Activated naive CD4-positive, alpha-beta T cell treated with anti-CD3 and anti-CD28 coated beads, Interleukin-2, amount 10 ng/mL, durations not matched to agents 7 days and 5 days (primary cell): ENCODE data around the gene JKAMP.
A peak's percentile ranks its signal among the peaks of the same experiment; 100 is the strongest.

Experiments
- CTCF ChIA-PET: fragments of 350-600 bp; sonication (Branson Sonifier 250); formaldehyde crosslinking; loops from one replicate; lab custom pipeline; 2021; ENCODE audit warnings: antibody characterized with exemption; lab: Charles Lee
- DNase-seq: peaks from one replicate; pipeline ENCODE4 v3.0.0-alpha.2; 2020
- H3K27ac Mint-ChIP-seq: one replicate; pipeline ENCODE4 v1.8.0; 2021; ENCODE audit warnings: mild to moderate bottlenecking, moderate library complexity, mixed read lengths
- H3K27me3 Mint-ChIP-seq: one replicate; pipeline ENCODE4 v1.8.0; 2021; ENCODE audit warnings: mild to moderate bottlenecking, mixed read lengths
- H3K36me3 Mint-ChIP-seq: one replicate; pipeline ENCODE4 v1.8.0; 2021; ENCODE audit warnings: mixed read lengths
- H3K4me1 Mint-ChIP-seq: one replicate; pipeline ENCODE4 v1.8.0; 2021; ENCODE audit warnings: mixed read lengths
- H3K4me3 Mint-ChIP-seq: one replicate; pipeline ENCODE4 v1.8.0; 2021; ENCODE audit warnings: mild to moderate bottlenecking, moderate library complexity, mixed read lengths
- H3K9me3 Mint-ChIP-seq: one replicate; pipeline ENCODE4 v1.8.0; 2021; ENCODE audit warnings: mixed read lengths

Gene JKAMP

DNA sequence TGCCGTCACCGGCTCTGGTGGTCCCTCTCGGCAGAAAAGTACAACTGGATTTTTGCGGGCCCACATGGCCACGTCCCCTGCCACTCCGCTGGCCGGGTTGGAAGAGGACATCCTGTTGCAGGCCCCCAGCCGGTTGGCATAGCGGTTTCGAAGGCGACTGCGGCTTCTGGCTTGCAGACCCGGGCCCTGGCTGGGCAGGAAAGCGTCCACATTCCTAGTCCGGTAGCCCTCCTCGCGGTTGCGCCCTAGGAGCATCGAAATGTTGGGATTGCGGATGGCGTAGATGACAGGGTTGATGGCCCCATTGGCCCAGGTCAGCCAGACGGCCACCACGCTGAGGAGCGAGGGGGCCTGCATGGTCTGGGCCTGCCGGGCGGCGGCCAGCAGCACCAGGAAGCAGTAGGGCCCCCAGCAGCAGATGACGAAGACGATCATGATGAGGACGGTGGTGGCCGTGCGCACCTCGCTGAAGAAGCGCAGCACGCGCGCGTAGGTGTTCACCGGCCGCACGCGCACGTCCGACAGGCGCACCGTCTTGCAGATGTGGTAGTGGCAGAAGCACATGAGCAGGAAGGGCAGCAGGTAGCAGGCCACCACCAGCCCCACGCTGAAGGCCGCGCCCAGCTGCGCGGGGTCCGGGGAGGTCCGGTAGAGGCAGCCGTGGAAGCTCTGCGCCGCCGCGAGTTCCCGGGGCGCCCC is 20.4 kb upstream of the JKAMP start:
- H3K27me3 Mint-ChIP-seq: peaks cover 19% of the 10 kb centered on the region
- H3K27ac Mint-ChIP-seq: no peak overlapping the region
- H3K4me3 Mint-ChIP-seq: peak overlapping the region; percentile 80
- peak; percentile 34 for DNase-seq
- peaks cover 13% of the 10 kb centered on the region for H3K4me1 Mint-ChIP-seq
- CTCF ChIA-PET: interaction anchor here (1.0 to 1.3 kb wide), 2 partner anchors 8 to 113 kb away, joined by 3 read pairs; no protein-coding TSS in a partner anchor
- no peaks in the 10 kb centered on the region for H3K9me3 Mint-ChIP-seq
- peaks cover 1% of the 10 kb centered on the region for H3K36me3 Mint-ChIP-seq

DNA sequence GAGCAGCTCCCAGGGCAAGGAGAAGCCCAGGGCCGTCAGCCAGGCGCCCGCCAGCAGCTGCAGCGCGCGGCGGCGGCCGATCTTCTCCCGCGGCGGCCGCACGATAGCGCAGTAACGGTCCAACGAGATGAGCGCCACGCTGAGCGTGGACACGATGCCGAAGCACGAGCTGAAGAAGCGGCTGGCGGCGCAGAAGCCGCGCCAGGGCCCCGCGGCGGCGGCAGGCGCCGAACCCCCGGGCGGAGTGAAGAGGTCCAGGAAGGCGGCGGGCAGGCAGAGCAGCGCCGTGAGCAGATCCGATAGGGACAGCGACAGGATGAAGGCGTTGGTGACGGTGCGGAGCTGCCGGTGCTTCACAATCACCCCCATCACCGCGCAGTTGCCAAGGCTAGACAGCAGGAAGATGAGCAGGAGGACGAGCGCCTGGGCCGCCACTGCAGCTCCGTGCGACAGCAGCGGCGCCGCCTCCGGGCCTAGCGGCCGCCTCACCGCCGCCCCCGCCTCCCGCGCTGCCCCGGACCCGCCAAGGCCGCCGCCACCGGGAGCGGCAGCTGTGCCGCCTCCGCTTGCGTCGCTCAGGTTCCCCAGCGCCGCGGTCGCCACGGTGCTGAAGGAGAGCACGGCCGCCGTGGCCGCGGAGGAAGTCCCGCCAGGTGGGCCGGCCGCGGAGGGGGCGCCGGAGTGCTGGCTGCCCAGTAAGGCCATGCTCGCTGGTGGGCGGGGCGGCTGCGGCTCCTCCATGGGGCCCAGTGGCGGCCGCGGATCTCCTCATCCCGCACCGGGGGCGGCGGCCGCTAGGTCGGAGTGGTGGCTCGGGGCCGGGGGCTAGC is 19.6 kb upstream of the JKAMP start:
- DNase-seq: peak; percentile 66
- Mint-ChIP-seq H3K27ac (no peak overlapping the region), H3K9me3 (no peaks in the 10 kb centered on the region), H3K27me3 (peaks cover 19% of the 10 kb centered on the region), H3K4me3 (peak overlapping the region; percentile 80), H3K4me1 (peaks cover 13% of the 10 kb centered on the region), H3K36me3 (peaks cover 1% of the 10 kb centered on the region)
- CTCF ChIA-PET: no interaction called here

DNA sequence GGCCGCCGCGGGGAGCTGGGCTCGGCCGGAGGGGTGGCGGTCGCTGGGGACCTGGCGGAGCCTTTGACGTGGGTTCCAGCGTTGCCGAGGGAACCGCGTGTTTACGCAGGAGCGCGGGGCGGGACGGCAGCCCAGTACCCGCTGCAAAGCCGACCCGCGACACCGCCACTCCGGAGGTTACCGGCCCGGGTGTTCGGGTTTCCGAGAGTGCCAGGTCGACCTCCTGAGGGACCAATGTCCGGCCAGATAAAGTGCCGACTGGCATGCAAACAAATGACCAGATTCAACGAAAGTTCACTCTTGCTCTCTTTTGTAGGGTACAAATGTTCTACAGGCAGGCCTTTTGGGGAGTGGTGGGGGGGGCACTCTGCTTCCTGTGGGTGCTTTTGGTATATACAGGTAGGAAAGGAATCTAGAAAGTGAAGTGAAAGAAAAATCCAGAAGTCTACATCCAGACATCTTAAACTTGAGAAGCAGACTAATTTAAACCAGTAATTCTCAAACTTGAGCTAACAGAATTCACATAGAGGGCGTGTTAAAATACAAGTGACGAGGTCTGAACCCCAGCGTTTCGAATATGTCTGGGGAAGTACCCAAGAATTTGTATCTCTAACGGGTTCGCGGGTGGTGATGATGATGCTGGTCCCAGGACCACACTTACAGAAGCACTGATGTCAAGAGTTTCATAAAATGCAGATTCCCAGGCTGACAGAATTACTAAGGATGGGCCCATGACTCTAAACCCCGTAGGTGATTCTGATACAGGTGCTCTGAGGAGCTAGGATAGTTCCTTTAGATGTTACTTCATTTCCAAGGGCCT is 18.8 kb upstream of the JKAMP start, which contains the start of gene GPR135:
Gene GPR135, minus strand, starts transcription at position 65 of the 820 bp plus-strand sequence. CDS start 154 bp downstream, outside the sequence.
- peaks cover 1% of the 10 kb centered on the region for H3K36me3 Mint-ChIP-seq
- peaks cover 13% of the 10 kb centered on the region for H3K4me1 Mint-ChIP-seq
- CTCF ChIA-PET: no interaction called here
- H3K27me3 Mint-ChIP-seq: peaks cover 19% of the 10 kb centered on the region
- DNase-seq: peak; percentile 41
- H3K27ac Mint-ChIP-seq: no peak within 1 kb of the TSS
- peak within 1 kb of the TSS; percentile 80 for H3K4me3 Mint-ChIP-seq
- H3K9me3 Mint-ChIP-seq: no peaks in the 10 kb centered on the region

DNA sequence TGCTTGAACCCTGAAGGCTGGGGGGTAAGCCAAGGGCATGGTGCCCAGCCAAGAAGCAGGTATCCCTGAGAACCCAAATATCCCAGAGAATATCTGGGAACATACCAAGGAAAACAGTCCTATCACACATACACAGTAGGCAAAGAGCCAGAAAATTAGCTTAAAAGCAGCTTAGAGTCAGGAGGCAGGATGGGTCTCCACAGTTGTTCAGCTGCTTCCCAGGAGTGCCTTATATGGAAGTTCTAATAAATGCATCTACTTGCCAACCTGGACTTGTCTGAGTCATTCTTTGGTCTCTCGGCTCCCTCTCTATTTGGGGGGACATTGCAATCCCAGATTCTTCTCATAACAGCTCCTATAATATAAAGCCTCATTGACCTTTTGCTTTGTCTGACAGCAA is 10.1 kb upstream of the JKAMP start:
- DNase-seq: no peak
- H3K27me3 Mint-ChIP-seq: no peaks in the 10 kb centered on the region
- no peak overlapping the region for H3K27ac Mint-ChIP-seq
- H3K4me1 Mint-ChIP-seq: peaks cover 3% of the 10 kb centered on the region
- peaks cover 20% of the 10 kb centered on the region for H3K36me3 Mint-ChIP-seq
- CTCF ChIA-PET: no interaction called here
- H3K4me3 Mint-ChIP-seq: no peak overlapping the region
- H3K9me3 Mint-ChIP-seq: no peaks in the 10 kb centered on the region

DNA sequence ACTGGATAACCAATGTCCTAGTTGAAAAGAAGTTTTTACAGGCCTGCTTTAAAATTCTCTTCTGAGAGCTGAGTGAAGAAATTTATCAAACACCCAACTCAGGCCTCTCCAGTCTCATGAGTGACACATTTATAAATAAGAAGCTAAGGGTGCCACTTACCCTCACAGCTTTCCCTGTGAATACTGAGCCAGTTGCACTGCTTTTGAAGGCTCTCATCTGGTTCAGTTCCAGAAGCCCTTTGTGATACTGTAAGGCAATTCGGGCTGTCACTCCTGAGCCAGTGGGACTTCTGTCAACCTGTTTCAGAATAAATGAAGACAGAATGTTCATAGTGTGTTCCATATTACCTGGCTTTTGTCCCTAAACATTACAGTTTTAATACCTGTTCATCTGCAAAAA is 8.6 kb upstream of the JKAMP start:
- Mint-ChIP-seq H3K4me1 (peaks cover 11% of the 10 kb centered on the region), H3K27ac (no peak overlapping the region), H3K9me3 (no peaks in the 10 kb centered on the region), H3K36me3 (peaks cover 20% of the 10 kb centered on the region), H3K4me3 (no peak overlapping the region), H3K27me3 (no peaks in the 10 kb centered on the region)
- DNase-seq: no peak
- CTCF ChIA-PET: no interaction called here

DNA sequence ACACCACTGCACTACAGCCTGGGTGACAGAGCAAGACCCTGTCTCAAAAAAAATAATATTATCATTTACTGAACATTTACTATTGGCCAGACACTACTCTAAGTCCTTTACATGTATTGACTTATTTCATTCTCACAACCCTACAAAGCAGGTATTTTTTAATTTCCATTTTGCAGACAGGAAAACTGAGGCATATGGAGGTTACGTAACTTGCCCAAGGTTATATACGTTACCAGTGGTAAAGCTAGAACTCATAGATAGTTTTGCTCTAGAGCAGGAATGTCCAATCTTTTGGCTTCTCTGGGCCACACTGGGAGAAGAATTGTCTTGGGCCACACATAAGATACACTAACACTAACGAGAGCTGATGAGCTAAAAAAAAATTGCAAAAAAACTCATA is 5.8 kb upstream of the JKAMP start:
- Mint-ChIP-seq H3K4me1 (peaks cover 39% of the 10 kb centered on the region), H3K9me3 (no peaks in the 10 kb centered on the region), H3K27ac (no peak overlapping the region), H3K4me3 (no peak overlapping the region), H3K27me3 (no peaks in the 10 kb centered on the region), H3K36me3 (peaks cover 14% of the 10 kb centered on the region)
- no peak for DNase-seq
- CTCF ChIA-PET: no interaction called here

DNA sequence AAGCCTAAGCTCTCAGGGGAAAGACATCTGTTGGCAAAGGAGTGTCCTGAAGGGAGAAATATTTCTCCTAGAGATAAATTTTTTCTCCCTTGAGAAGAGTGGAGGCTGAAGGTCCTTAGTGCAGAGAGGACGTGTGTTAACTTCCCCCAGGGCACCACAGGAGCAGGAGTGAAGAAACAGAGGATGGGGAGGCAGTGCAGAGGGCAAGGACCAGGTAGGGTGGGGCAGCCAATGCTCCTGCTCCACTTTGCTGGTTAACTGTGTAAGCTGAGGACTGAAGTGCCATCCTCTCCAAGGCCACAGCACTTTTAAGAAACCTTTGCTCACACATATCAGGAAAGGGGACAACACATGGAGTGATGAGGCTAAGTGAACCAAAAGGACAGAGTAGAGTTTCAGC is 4.2 kb upstream of the JKAMP start:
- Mint-ChIP-seq H3K36me3 (peaks cover 8% of the 10 kb centered on the region), H3K9me3 (no peaks in the 10 kb centered on the region), H3K27me3 (no peaks in the 10 kb centered on the region), H3K4me3 (no peak overlapping the region), H3K27ac (no peak overlapping the region), H3K4me1 (peaks cover 40% of the 10 kb centered on the region)
- DNase-seq: no peak
- CTCF ChIA-PET: no interaction called here

DNA sequence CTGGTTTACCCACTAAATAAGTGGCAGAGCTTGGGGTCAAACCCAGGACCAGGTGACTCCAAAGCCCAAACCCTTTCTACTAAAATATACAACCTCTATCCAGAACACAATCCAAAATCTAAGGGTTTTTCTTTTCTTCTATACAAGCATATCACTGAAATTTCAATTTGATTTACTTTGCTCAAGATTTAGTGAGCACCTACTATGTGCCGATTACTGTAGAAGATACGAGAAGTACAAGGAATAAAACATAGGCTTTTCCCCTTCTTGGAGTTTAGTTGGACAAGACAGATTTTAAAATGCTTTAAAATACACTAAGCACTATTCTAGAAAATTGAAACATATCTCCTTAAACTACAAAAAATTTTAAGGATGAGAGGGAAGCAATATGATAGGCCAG is 2.9 kb upstream of the JKAMP start:
- DNase-seq: no peak
- H3K36me3 Mint-ChIP-seq: peaks cover 8% of the 10 kb centered on the region
- CTCF ChIA-PET: no interaction called here
- H3K27me3 Mint-ChIP-seq: no peaks in the 10 kb centered on the region
- no peaks in the 10 kb centered on the region for H3K9me3 Mint-ChIP-seq
- H3K27ac Mint-ChIP-seq: no peak overlapping the region
- peaks cover 50% of the 10 kb centered on the region for H3K4me1 Mint-ChIP-seq
- no peak overlapping the region for H3K4me3 Mint-ChIP-seq

DNA sequence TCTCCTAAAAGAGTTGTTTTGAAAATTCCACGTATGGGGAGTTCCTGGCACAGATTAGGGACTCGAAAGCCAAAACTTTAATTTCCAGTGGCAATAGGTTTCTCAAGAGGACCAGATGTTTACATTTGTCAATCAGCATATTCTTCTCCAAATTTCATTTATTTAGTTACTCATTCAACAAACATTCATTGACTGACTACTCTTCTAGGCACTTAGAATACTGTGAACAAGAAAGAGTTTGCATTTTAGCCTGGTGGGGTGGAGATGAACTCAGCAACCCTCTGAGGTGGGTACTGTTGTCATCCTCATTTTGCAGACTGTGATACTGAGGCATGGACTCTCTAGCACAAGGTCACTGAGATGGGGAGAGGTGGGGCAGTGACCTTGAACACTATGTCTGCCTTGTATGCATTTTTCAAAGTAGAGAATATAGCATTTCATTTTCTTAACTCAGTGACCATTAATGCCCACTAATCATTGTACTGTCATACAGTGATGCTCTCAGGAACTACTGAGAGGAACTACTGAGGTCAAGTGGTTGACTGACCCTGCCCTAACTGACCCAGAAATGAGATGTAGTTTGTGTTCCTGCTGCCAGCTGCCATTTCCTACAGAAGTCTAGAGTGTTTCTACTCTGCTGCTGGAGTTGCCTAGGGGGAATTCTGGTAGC is 2.3 kb upstream of the JKAMP start:
- H3K4me3 Mint-ChIP-seq: peak overlapping the region; percentile 94
- no peak overlapping the region for H3K27ac Mint-ChIP-seq
- H3K27me3 Mint-ChIP-seq: no peaks in the 10 kb centered on the region
- CTCF ChIA-PET: interaction anchor here (1.5 kb wide), 1 partner anchor 25 kb away, joined by 4 read pairs; no protein-coding TSS in a partner anchor
- no peak for DNase-seq
- peaks cover 6% of the 10 kb centered on the region for H3K36me3 Mint-ChIP-seq
- no peaks in the 10 kb centered on the region for H3K9me3 Mint-ChIP-seq
- H3K4me1 Mint-ChIP-seq: peaks cover 48% of the 10 kb centered on the region

DNA sequence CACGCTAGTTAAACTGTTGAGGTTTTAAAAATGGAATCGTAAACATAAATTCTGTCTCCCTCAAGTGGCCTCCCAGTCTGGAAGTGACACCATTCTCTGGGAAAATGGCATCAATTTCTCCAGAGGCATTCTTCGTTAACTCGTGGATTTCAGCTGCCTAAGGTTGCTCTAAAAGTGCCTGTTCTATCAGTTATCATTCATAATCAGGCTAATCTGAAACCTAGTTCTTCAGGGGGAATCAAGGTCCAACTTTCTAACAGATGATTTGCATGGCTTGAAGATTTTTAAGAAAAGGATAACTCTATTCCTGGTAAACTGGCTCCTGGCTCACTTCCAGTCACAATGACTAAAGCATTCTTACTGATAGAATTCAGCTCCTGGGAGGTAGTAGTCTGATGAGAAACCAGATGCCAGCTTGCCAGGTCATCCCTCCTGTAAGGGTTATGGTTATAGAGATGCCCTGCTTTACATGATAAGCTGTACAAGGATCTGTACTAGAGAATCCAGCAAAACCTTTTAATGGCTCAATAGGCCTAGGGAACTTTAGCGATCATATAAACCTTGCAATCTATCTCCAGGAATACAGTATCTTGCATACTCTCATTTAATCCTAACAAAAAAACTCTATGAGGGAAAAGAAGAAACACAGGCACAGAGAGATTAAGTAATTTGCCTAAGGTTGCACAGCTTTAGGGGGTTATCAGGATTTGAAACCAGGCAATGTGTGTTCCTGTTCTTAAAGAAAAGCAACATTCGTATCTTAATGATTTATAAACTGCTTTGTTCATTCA is 1.6 kb upstream of the JKAMP start:
- Mint-ChIP-seq H3K4me3 (peak overlapping the region; percentile 94), H3K27me3 (no peaks in the 10 kb centered on the region), H3K27ac (peak overlapping the region; percentile 58), H3K36me3 (peaks cover 6% of the 10 kb centered on the region), H3K9me3 (no peaks in the 10 kb centered on the region), H3K4me1 (peaks cover 50% of the 10 kb centered on the region)
- CTCF ChIA-PET: interaction anchor here (1.4 to 1.5 kb wide), 2 partner anchors 12 to 25 kb away, joined by 3 to 4 read pairs; no protein-coding TSS in a partner anchor
- no peak for DNase-seq

DNA sequence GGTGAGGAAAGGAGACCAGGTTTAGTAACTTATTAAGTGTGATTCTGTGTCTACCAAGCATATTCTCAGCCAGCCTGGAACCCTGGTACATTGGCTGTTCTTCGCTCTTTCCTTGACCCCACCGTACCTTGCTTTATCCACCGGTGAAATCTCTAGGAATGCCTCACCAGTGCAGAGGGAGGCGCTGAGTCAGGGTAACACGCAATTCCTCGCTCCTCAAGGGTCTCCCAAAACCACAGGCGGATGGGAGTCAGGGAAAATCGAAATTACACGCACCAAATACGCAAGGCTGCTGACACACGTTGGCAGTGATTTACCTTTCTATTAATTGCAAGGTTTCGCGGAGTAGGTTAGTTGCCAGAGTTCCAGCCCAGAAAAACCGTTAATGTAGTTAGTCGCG is 954 bp upstream of the JKAMP start:
- Mint-ChIP-seq H3K4me3 (peak overlapping the region; percentile 94), H3K4me1 (peaks cover 52% of the 10 kb centered on the region), H3K27me3 (no peaks in the 10 kb centered on the region), H3K27ac (peak overlapping the region; percentile 94), H3K36me3 (peaks cover 10% of the 10 kb centered on the region), H3K9me3 (no peaks in the 10 kb centered on the region)
- no peak for DNase-seq
- CTCF ChIA-PET: interaction anchor here (1.3 to 1.5 kb wide), 4 partner anchors 12 to 93 kb away, joined by 3 to 6 read pairs (median 4); partner anchors contain the start of gene CCDC175

DNA sequence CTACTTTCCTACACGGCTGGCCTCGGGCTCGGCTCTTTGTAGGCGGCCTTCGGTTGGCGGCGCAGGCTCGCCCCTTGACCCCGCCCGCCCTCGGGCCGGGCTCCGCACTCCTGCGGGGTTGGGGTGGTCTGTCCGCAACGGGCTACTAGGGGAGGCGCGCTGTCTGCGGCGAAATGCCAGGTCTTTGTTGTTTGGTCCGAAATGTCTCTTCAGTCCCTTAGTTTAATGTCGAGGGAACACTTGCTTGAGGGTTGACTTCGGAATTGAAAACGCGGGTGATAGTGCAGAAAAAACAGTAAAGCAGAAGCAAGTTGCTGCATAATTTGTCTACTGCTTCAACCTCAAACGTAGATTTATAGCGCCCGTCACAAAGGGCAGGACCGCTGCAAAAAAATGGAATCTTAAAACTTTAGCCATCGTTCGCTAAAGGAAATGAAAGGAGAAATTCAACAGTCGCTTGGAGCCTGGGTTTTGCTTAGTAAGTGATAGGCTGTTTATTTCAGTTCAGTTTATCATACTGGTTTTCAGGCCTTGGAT is 390 bp downstream of the JKAMP start:
- no peak for DNase-seq
- H3K36me3 Mint-ChIP-seq: peaks cover 17% of the 10 kb centered on the region
- no peaks in the 10 kb centered on the region for H3K9me3 Mint-ChIP-seq
- H3K27ac Mint-ChIP-seq: peak overlapping the region; percentile 94
- CTCF ChIA-PET: interaction anchor here (0.6 to 1.4 kb wide), 4 partner anchors 15 to 92 kb away, joined by 3 to 6 read pairs (median 4); partner anchors contain the start of gene CCDC175
- peaks cover 55% of the 10 kb centered on the region for H3K4me1 Mint-ChIP-seq
- H3K27me3 Mint-ChIP-seq: no peaks in the 10 kb centered on the region
- peak overlapping the region; percentile 94 for H3K4me3 Mint-ChIP-seq

DNA sequence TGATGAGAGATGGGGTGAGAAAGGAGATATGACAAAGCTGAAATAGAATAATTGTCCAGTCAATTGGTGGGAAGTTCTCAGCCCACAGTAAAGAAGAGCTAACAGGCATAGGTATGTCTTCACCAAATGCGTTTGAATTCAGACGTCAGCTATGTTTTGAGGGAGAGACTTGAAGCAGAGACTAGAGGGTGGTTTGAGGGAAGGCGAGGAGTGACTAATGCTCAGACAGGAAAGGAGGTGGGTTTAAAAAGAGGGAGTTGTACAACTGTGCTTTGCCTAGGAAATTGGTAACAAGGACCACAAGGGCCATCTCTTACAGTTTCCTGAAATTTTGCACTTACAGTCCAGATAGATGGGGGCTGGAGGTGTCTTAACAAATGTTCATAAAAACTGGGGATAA is 6.4 kb downstream of the JKAMP start:
- Mint-ChIP-seq H3K36me3 (peaks cover 46% of the 10 kb centered on the region), H3K9me3 (no peaks in the 10 kb centered on the region)
- CTCF ChIA-PET: no interaction called here

More for the DNA sequence above, 6.4 kb downstream of the JKAMP start:
- no peak for DNase-seq
- no peaks in the 10 kb centered on the region for H3K27me3 Mint-ChIP-seq
- H3K4me1 Mint-ChIP-seq: peaks cover 22% of the 10 kb centered on the region
- H3K4me3 Mint-ChIP-seq: no peak overlapping the region
- no peak overlapping the region for H3K27ac Mint-ChIP-seq
